Body of pancreas (tissue), 4 donors: ENCODE measurements around the gene CLOCK.

Experiments
- POLR2A ChIP-seq, 3 donors: fragments of 450-650 bp; IDR thresholded peaks; one replicate each; pipeline ENCODE4 v1.6.1; 2016; ENCODE audit warnings: antibody characterized with exemption in 3 of 3, mild to moderate bottlenecking in 2 of 3
- TF ChIP-seq, protein P1 (sequence below), 7 experiments: fragments of 450-650 bp in 4 of 7; fragments of 200-600 bp in 3 of 7; sonication (generic) in 3 of 7; IDR thresholded peaks; one replicate each; pipeline ENCODE4 v1.5.1; 2016 to 2019; ENCODE audit warnings: antibody characterized with exemption in 7 of 7

- TF ChIP-seq POLR2A (IDR thresholded peaks at IDR 0.05), result no peak
- TF ChIP-seq, protein P1, sequence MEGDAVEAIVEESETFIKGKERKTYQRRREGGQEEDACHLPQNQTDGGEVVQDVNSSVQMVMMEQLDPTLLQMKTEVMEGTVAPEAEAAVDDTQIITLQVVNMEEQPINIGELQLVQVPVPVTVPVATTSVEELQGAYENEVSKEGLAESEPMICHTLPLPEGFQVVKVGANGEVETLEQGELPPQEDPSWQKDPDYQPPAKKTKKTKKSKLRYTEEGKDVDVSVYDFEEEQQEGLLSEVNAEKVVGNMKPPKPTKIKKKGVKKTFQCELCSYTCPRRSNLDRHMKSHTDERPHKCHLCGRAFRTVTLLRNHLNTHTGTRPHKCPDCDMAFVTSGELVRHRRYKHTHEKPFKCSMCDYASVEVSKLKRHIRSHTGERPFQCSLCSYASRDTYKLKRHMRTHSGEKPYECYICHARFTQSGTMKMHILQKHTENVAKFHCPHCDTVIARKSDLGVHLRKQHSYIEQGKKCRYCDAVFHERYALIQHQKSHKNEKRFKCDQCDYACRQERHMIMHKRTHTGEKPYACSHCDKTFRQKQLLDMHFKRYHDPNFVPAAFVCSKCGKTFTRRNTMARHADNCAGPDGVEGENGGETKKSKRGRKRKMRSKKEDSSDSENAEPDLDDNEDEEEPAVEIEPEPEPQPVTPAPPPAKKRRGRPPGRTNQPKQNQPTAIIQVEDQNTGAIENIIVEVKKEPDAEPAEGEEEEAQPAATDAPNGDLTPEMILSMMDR (IDR thresholded peaks at IDR 0.05), result no peak
Measured at GRCh38 chr4:55458611-55459010, 88.1 kb downstream of the CLOCK start.
